ENCODE measurements around the gene CHDH.

CHDH gene

GRCh38 chr3:53772562-53772961 lies 73.7 kb downstream of the CHDH start:
- no peak for TF ChIP-seq CTCF (conservative IDR thresholded peaks at IDR 0.05; ENCODE audit: low read depth, low read length)
- DNase-seq (ENCODE audit: low read depth), result no peak
- H3K4me3 ChIP-seq (ENCODE audit: low read depth, low read length), result no peak overlapping the region

- no peak for TF ChIP-seq CTCF (conservative IDR thresholded peaks at IDR 0.05; ENCODE audit: low read depth, low read length)
- no peak for DNase-seq (ENCODE audit: low read depth)
- no peak overlapping the region for H3K4me3 ChIP-seq (ENCODE audit: low read depth, low read length)
These were observed 77.5 kb downstream of the CHDH start for GRCh38 chr3:53768478-53769459.

GRCh38 chr3:53766706-53767105 lies 79.5 kb downstream of the CHDH start:
- no peak for TF ChIP-seq CTCF (conservative IDR thresholded peaks at IDR 0.05; ENCODE audit: low read depth, low read length)
- no peak for DNase-seq (ENCODE audit: low read depth)
- no peak overlapping the region for H3K4me3 ChIP-seq (ENCODE audit: low read depth, low read length)

DNA sequence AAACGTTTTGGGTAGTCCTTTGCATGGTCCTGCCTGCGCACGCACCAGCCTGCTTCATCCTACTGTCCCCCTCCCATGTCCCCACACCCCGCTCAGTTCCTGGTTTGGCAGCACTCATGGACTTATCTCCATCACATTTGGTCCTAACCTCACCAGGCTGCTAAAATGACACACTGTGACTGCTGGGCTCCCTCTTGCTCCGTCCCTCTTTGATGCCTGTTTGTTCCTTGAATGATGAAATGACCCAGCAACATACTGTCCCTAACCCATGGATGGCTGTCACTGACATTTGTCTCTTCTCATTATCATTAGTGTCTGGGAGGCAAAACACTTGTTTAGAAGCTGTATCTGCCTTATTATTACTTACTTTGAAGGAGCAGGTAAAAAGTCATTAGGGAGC lies 80.5 kb downstream of the CHDH start:
- no peak overlapping the region for H3K4me3 ChIP-seq (ENCODE audit: low read depth, low read length)
- TF ChIP-seq CTCF (conservative IDR thresholded peaks at IDR 0.05; ENCODE audit: low read depth, low read length), result no peak
- DNase-seq (ENCODE audit: low read depth), result no peak

- no peak for TF ChIP-seq CTCF (conservative IDR thresholded peaks at IDR 0.05; ENCODE audit: low read depth, low read length)
- H3K4me3 ChIP-seq (ENCODE audit: low read depth, low read length), result no peak overlapping the region
- no peak for DNase-seq (ENCODE audit: low read depth)
These were observed 82.0 kb downstream of the CHDH start for GRCh38 chr3:53764026-53764775.

- no peak for TF ChIP-seq CTCF (conservative IDR thresholded peaks at IDR 0.05; ENCODE audit: low read depth, low read length)
- no peak overlapping the region for H3K4me3 ChIP-seq (ENCODE audit: low read depth, low read length)
- no peak for DNase-seq (ENCODE audit: low read depth)
These were observed 82.9 kb downstream of the CHDH start for GRCh38 chr3:53763353-53763752.

Measured in choroid plexus epithelial cell (primary cell).